ENCODE data around the gene CSNK1E.

Gene CSNK1E

DNA sequence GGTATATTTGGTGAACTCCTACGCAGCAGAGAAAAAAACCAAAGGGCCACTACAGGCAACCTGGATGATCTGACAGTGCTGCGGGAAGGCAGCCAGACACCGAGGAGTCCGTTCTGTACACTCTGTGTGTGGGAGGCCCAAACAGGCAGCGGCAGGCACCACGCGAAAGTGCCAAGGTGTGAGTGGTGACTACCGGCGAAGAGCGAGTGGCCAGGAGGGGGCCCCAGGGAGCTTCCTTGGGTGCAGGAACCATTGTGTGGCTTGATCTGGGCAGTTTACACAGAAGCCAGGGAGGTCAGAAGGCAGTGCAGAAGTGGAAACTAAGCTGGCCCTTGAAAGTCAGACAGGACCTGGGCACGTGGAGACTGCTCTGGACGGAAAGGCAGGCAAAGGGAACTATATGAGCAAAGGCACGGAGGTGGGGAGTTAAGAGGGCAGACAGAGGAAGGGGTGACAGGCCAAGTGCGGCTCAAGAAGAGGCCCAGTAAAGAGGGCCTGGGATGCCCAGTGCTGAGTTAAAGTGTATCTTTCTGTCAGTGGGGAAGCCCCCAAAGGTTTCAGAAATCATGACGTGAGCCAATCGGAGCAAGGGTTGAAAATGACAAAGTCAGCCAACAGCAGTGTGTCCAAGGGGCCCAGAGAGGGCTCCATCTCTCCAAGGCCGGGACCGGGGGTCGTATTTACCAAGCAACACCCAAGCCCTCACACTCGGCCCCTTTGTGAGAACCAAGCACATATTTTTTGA is 55.0 kb downstream of the CSNK1E start:
- peak overlapping the region; percentile 10 to 91 for H3K27ac ChIP-seq
- TF ChIP-seq, protein P1, sequence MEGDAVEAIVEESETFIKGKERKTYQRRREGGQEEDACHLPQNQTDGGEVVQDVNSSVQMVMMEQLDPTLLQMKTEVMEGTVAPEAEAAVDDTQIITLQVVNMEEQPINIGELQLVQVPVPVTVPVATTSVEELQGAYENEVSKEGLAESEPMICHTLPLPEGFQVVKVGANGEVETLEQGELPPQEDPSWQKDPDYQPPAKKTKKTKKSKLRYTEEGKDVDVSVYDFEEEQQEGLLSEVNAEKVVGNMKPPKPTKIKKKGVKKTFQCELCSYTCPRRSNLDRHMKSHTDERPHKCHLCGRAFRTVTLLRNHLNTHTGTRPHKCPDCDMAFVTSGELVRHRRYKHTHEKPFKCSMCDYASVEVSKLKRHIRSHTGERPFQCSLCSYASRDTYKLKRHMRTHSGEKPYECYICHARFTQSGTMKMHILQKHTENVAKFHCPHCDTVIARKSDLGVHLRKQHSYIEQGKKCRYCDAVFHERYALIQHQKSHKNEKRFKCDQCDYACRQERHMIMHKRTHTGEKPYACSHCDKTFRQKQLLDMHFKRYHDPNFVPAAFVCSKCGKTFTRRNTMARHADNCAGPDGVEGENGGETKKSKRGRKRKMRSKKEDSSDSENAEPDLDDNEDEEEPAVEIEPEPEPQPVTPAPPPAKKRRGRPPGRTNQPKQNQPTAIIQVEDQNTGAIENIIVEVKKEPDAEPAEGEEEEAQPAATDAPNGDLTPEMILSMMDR (IDR thresholded peaks at IDR 0.05): peak; percentile 50
- H3K4me3 ChIP-seq: no peak overlapping the region
- no peak for DNase-seq (ENCODE audit: low spot score)

DNA sequence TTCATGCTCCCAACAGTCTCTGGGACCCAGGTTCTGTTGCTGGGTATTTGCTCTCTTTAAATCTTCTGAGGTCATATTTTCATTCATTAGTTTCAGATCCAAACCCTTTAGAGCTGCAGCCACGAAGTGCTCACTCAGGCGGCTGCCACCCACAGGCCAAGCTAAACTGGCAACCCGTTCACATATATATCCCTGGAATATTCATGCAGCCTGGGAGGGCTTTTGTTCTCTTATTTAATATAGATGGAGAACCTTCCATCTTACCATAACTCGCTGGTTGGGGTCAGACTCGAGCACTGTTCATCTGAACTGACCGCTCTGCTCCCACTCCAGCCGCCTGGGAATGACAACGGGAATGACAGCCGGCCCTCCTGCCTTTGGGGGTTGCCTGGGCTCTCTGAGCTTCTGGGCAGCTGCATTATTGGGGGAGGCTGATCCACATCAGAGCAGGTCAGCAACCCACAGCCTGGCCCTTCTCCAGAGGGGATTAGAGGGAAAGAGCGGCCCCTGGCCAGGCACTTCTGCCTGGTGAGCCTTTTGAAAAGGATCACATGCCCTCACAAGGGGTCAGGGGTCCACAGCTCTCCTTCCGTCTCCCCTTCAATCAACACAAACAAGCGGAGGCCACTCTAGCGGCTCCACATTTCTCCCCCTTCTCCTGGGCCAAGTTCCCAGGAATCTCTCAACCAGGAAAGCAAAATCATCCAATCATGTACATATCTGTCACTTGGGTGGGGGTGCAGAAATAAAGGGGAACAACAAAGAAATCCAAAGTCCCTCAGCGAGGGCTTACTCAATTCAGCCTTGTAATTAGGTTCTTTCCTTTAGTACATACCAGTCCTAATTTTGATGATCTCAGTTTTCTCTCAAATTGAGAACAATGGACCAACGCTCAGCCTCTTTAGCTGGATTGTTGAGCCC is 56.2 kb downstream of the CSNK1E start:
- peak overlapping the region; percentile 42 for H3K4me3 ChIP-seq
- peak overlapping the region; percentile 79 to 91 for H3K27ac ChIP-seq
- DNase-seq (ENCODE audit: low spot score): no peak
- TF ChIP-seq, protein P1 (IDR thresholded peaks at IDR 0.05): no peak

DNA sequence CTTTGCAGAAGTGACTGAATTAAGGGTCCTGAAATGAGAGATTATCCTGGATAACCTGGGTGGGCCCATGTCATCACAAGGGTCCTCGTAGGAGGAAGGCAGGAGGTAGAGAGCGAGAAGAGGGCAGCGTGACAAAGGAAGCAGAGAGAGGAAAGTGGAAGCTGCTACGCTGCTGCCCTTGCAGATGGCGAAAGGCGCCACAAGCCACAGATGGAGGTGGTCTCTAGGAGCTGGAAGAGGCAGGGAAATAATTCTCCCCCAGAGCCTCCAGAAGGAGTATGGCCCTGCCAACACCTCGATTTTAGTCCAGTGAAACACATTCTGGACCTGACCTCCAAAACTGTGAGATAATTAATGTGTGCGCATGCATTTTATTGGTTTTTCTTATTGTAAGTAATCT is 57.9 kb downstream of the CSNK1E start:
- TF ChIP-seq, protein P1 (IDR thresholded peaks at IDR 0.05): no peak
- no peak for DNase-seq (ENCODE audit: low spot score)
- Histone ChIP-seq H3K4me3 (no peak overlapping the region), H3K27ac (peak overlapping the region; percentile 79 to 91)

DNA sequence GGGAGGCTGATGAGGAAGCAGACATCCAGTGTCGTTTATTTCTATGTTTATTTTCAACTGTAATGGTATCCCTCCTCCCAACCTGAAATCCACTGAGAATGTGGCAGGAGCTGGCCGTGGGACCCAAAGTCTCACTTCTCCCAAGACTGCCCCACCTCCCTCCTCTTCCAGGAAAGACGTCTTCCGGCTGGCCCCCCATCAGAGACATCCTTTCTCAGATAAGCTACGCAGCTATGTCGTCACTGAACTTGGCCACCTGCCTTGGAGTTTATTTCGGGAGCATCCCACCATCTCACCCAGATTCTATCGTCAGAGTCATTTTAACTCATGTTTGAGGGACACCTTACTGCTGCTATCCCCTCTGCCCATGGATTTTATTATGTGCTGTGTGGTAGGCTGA is 58.3 kb downstream of the CSNK1E start:
- H3K4me3 ChIP-seq: no peak overlapping the region
- DNase-seq (ENCODE audit: low spot score): peak; percentile 88
- TF ChIP-seq, protein P1 (IDR thresholded peaks at IDR 0.05): no peak
- H3K27ac ChIP-seq: peak overlapping the region; percentile 79 to 91

DNA sequence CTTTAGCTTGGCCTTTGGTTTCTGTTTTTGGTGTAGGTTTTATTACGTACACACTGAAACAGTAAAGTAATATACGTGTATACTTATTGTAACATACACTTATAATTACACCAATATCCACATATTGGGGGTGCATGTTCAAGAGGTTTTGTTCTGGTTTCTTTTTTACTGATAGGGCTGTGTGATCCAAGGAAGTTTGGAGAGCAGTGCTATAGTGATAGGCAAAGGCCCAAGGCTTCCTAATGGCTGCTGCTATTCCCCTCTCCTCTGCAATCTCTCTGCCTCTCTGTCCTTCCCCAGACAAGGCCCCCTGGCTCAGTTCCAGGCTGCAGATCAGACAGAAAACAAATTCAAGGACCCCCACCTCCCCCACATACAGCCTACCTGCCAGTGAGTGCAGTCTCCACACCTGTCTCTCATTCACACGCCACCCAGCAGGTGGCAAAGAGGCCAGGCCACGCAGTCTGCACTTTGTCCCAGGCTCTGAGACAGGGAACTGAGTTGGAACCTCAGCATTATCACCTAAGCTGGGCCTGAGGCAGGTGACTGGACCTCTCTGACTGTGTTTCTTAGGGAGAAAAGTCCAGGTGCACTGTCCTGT is 59.5 kb downstream of the CSNK1E start:
- Histone ChIP-seq H3K27ac (peak overlapping the region; percentile 79 to 91), H3K4me3 (peak overlapping the region; percentile 53)
- DNase-seq (ENCODE audit: low spot score): no peak
- TF ChIP-seq, protein P1 (IDR thresholded peaks at IDR 0.05): no peak

DNA sequence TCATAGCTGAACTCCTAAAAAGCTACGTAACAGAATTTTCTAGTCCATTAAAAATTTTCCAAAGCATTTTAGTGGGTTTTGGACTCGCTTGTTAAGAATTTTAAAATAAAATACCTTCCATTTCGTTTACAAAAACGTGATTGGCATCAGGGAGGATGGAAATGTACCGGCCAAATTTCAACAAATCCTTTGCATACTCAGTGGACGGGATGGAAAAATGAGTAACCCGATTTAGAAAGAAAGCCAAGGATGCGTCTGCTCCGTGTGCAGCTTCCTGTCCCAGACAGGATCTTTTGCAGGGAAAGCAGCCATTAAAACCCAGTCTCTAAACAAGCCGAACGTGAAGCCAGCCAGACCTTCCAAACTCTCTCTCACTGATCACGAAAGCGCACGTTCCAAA is 60.1 kb downstream of the CSNK1E start:
- no peak for DNase-seq (ENCODE audit: low spot score)
- TF ChIP-seq, protein P1 (IDR thresholded peaks at IDR 0.05): no peak
- Histone ChIP-seq H3K27ac (peak overlapping the region; percentile 79 to 91), H3K4me3 (peak overlapping the region; percentile 53)
